Kidney capillary endothelial cell (primary cell): ENCODE results near the gene PRMT1.

Experiments used
- DNase-seq: peaks from one replicate; pipeline ENCODE4 v3.0.0-alpha.2; 2018; ENCODE audit warnings: low spot score

Gene PRMT1

DNA sequence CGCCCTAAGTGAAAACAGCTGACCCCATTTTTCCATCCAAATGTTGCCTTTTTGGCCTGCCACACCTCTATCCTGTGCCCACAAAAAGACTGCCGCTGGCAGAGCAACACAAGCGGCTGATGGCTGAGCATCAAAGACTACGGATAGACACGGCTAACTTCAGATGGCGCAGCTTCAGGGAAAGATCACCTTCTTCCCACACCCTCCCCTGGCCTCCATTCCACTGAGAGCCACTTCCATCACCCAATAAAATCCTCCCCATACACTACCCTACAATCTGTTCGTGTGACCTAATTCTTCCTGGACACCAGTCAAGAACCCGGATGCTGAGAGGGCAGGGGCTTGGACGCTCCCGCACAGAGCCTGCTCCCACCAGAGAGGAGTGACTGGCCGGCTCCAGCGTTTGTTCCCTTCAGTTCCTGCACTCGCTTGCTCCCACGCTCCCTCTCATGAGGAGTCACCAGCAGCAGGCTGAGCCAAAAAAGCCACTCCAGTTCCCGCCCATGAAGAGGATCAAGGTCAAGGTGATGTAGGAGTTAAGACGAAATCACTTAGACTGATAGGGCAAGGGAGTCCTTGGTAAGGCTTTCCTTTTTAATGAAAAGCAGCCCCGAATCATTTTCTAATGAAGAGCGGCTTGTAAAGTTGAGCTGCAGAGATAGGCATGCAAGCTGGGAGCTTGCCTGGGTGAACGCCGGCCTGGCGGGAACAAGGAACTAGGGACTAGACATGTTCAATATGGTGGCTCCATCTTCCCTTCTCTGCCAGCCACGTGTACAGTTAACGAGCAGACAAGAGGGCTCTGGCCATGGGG is 50.4 kb downstream of the PRMT1 start:
- DNase-seq = no peak

DNA sequence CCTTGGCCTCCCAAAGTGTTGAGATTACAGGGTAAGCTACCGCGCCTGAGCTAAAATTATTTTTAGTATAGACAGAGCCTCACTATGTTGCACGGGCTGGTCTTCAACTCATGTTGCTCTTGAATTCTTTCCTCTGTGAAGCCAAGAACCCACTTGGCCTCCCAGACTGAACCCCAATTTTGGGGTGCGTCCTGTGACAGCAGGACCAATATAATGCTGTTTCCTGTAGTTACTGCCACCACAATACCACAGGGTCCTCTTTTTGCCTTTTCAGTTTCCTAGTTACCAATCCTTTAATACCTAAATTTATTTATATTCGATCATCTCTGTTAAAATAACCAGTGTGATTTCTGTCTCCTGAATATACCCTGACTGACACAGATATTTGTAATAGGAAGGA is 53.1 kb downstream of the PRMT1 start:
- no peak for DNase-seq
